Ishikawa (cell line): ENCODE data around the gene ACHE.

Experiments used
- CREB1 ChIP-seq: IDR thresholded peaks from 2 replicates; pipeline ENCODE4 v1.6.1; 2012; ENCODE audit warnings: low read depth
- EGR1 ChIP-seq: IDR thresholded peaks from 2 replicates; pipeline ENCODE4 v1.6.1; 2012
- EP300 ChIP-seq: IDR thresholded peaks from 2 replicates; pipeline ENCODE4 v1.6.1; 2012; ENCODE audit warnings: borderline replicate concordance
- RAD21 ChIP-seq: IDR thresholded peaks from 2 replicates; pipeline ENCODE4 v1.6.1; 2012; ENCODE audit warnings: low read depth
- TAF1 ChIP-seq: IDR thresholded peaks from 2 replicates; pipeline ENCODE4 v1.6.1; 2012; ENCODE audit warnings: low read depth, mild to moderate bottlenecking

DNA sequence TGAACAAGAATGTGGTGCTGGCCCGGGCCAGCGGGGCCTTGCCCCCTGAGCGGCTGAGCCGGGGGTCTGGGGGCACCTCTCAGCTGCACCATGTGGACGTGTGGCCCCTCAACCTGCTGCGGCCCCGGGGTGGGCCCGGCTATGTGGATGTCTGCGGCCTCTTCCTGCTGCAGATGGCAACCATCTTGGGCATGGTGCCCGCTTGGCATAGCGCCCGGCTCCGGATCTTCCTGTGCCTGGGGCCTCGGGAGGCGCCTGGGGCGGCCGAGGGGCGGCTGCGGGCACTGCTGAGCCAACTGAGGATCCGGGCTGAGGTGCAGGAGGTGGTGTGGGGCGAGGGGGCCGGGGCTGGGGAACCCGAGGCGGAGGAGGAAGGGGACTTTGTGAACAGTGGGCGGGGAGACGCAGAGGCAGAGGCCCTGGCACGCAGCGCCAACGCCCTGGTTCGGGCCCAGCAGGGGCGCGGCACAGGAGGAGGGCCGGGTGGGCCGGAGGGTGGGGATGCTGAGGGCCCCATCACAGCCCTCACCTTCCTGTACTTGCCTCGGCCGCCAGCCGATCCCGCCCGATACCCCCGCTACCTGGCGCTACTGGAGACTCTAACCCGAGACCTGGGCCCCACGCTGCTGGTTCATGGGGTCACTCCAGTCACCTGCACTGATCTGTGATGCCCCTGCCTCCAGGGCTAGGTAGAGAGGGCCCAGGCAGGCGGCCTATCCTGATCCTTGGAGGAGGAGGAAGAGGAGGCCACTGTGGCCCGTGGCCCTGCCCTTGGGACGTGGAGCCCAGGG lies 29.6 kb downstream of the ACHE start:
- no peak for TF ChIP-seq RAD21
- no peak for TF ChIP-seq EP300
- no peak for TF ChIP-seq EGR1
- TF ChIP-seq CREB1: no peak
- TF ChIP-seq TAF1: 0 out of 2 replicates have a peak, but pooled peaks have one; percentile 19
